GM03348 (cell line): ENCODE measurements around the gene ITPRID1.

Experiments used
- DNase-seq: peaks from one replicate; pipeline ENCODE4 v3.0.0; 2012; ENCODE audit warnings: low spot score

ITPRID1 gene

GRCh38 chr7:31695859-31696614 lies 182.1 kb downstream of the ITPRID1 start:
- DNase-seq, result no peak

GRCh38 chr7:31699050-31699449 lies 185.2 kb downstream of the ITPRID1 start:
- DNase-seq, result no peak

DNA sequence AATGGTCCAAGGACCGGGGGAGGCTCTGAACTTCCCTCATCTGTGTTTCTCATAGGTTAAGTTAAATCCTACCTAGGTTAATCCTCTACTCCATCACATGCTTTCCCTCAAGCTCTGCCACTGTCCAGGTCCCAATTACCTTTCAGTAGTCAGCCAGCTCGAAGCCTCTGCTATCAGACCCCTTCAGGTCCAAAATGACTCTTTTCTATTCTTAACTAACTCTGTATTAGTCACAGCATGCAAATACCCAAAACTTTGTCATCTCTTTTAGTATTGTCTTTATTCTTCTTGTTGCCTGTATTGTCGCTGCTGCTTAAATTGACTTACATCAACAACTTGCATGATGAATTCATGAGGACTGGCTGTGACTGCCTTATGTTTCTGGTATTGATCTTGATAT lies 188.5 kb downstream of the ITPRID1 start:
- no peak for DNase-seq

GRCh38 chr7:31705377-31705776 lies 191.5 kb downstream of the ITPRID1 start:
- DNase-seq, result no peak

DNA sequence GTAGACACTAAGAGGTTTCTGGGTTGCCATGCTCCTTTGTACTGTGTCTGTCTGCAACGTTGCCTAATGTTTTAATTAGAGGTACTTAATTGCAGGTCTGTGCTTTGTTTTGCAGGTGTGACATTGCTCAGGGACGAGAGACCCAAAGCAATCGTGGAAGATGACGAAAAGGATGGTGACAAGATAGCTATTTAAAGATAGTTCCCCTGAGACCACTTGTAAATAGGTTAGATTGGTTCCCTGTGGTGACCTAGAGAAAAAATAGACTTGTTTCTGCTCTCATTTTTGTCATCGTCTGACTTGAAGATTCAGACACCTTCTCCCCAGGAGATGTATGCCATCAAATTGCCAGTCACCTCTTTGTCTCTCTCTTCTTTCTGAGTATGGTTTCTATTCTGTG lies 193.2 kb downstream of the ITPRID1 start:
- no peak for DNase-seq
